HepG2 (cell line): ENCODE data around the gene IL6R. TPM values are rescaled to one million over a fixed set of nuclear protein-coding genes. Genes with fewer than 3 reads are reported as not detected.

ENCODE experiments used
- ATAC-seq: fragments of 200-7000 bp; cut with Tn5 transposase; 3 replicates; pipeline ENCODE4 v1.9.1; 2020; ENCODE audit warnings: mild to moderate bottlenecking, moderate library complexity
- BruUV-seq: library from RNA; stranded (reverse); fragments of 400-500 nt; replicated peaks from 2 replicates; lab custom pipeline; 2021; lab: Mats Ljungman, UMichigan
- CTCF ChIA-PET: fragments of 300-600 bp; formaldehyde crosslinking; extraction: SDS; loops from one replicate; lab custom pipeline; 2021; ENCODE audit warnings: low total read pairs, inconsistent platforms, low intra/inter-chr PET ratio; lab: Yijun Ruan, JAX
- POLR2A ChIA-PET: fragments of 350-600 bp; sonication (Branson Sonifier 250); formaldehyde crosslinking; loops from one replicate; lab custom pipeline; 2020; ENCODE audit warnings: antibody characterized with exemption, inconsistent platforms; lab: Yijun Ruan, JAX
- DNase-seq: peaks from one replicate; pipeline ENCODE4 v3.0.0-alpha.2; 2015; ENCODE audit warnings: low spot score
- FAIRE-seq: peaks from 3 replicates; lab custom pipeline; 2011; peaks lifted over from hg19 to GRCh38; lab: Jason Lieb, UNC
- H2AFZ ChIP-seq: one replicate; pipeline ENCODE4 v1.6.1; 2011; ENCODE audit warnings: low read length, inconsistent platforms
- H3K27ac ChIP-seq: fragments of 300-600 bp; 3 replicates; pipeline ENCODE4 v1.8.0; 2011; ENCODE audit warnings: mixed run types, mild to moderate bottlenecking, mixed read lengths, low read length, inconsistent platforms; ENCODE audit not compliant: insufficient read depth; ENCODE audit errors: extremely low read length
- H3K27me3 ChIP-seq, 2 experiments: fragments of 200-600 bp in 1 of 2; 2 replicates in 1 of 2; 3 replicates in 1 of 2; pipeline versions ENCODE4 v1.6.0 to v1.8.0; 2011; ENCODE audit warnings: low read length in 2 of 2, mild to moderate bottlenecking in 2 of 2, moderate library complexity in 2 of 2, inconsistent platforms in 1 of 2; ENCODE audit not compliant: insufficient read depth in 2 of 2, control insufficient read depth in 1 of 2
- H3K36me3 ChIP-seq, 2 experiments: fragments of 200-600 bp in 1 of 2; replicated peaks in 1 of 2; 2 replicates in 1 of 2; 3 replicates in 1 of 2; pipeline versions ENCODE4 v1.5.1 to v1.8.0; 2011; ENCODE audit warnings: low read length in 2 of 2, inconsistent platforms in 1 of 2; ENCODE audit not compliant: insufficient read depth in 2 of 2, control insufficient read depth in 1 of 2
- H3K4me1 ChIP-seq: 2 replicates; pipeline ENCODE4 v1.5.1; 2012; ENCODE audit warnings: low read length, inconsistent platforms; ENCODE audit not compliant: insufficient read depth
- H3K4me2 ChIP-seq: 2 replicates; pipeline ENCODE4 v1.6.0; 2011; ENCODE audit warnings: low read depth, low read length, inconsistent platforms
- H3K4me3 ChIP-seq, 3 experiments: fragments of 200-600 bp in 1 of 3; sonication (generic), shearing (Covaris generic) in 1 of 3; replicated peaks in 1 of 3; 2 replicates each; pipeline ENCODE4 v1.5.1; 2011 to 2016; ENCODE audit warnings: low read length in 3 of 3, inconsistent platforms in 2 of 3, low read depth in 2 of 3, mild to moderate bottlenecking in 2 of 3, control low read depth in 1 of 3, mixed read lengths in 1 of 3; ENCODE audit not compliant: insufficient read depth in 1 of 3
- H3K79me2 ChIP-seq: one replicate; pipeline ENCODE4 v1.6.1; 2011; ENCODE audit warnings: low read length, inconsistent platforms; ENCODE audit not compliant: insufficient read depth
- H3K9ac ChIP-seq: 2 replicates; pipeline ENCODE4 v1.6.0; 2011; ENCODE audit warnings: mild to moderate bottlenecking, low read depth, low read length, inconsistent platforms; ENCODE audit not compliant: insufficient read depth
- H3K9me3 ChIP-seq: 2 replicates; pipeline ENCODE4 v1.5.1; 2012; ENCODE audit warnings: mild to moderate bottlenecking, low read length
- H4K20me1 ChIP-seq: 2 replicates; pipeline ENCODE4 v1.6.0; 2011; ENCODE audit warnings: inconsistent platforms, mild to moderate bottlenecking, low read length, moderate library complexity; ENCODE audit not compliant: insufficient read depth
- ARID2 ChIP-seq: sonication (generic); formaldehyde crosslinking; IDR thresholded peaks from 2 replicates; pipeline ENCODE4 v1.8.1; 2022; ENCODE audit warnings: mild to moderate bottlenecking, missing genetic modification reagents, borderline replicate concordance
- ATAD3A ChIP-seq: sonication (generic); formaldehyde crosslinking; IDR thresholded peaks from 2 replicates; pipeline ENCODE4 v1.4.0; 2020; ENCODE audit warnings: missing genetic modification reagents
- CBX1 ChIP-seq: IDR thresholded peaks from one replicate; pipeline ENCODE4 v1.6.1; 2016; ENCODE audit warnings: antibody characterized with exemption, low read depth
- MAZ ChIP-seq, 2 experiments: sonication (generic) in 1 of 2; formaldehyde crosslinking in 1 of 2; IDR thresholded peaks; 2 replicates each; pipeline versions ENCODE4 v1.5.0 to v1.6.1; 2012 to 2020; ENCODE audit warnings: low read depth in 2 of 2, mild to moderate bottlenecking in 2 of 2, borderline replicate concordance in 1 of 2, improper control_type of control experiment in 1 of 2, low read length in 1 of 2, missing genetic modification reagents in 1 of 2, moderate library complexity in 1 of 2
- PHB2 ChIP-seq: fragments of 450-650 bp; IDR thresholded peaks from 2 replicates; pipeline ENCODE4 v1.6.1; 2018; ENCODE audit not compliant: partially characterized antibody
- PRPF4 ChIP-seq: fragments of 200-400 bp; formaldehyde crosslinking; IDR thresholded peaks from 2 replicates; pipeline ENCODE4 v1.6.1; 2016; ENCODE audit warnings: low read length, low read depth; ENCODE audit not compliant: poor library complexity, severe bottlenecking
- REXO4 ChIP-seq: sonication (generic); formaldehyde crosslinking; IDR thresholded peaks from 2 replicates; pipeline ENCODE4 v1.8.0; 2022; ENCODE audit warnings: missing genetic modification reagents, mild to moderate bottlenecking, borderline replicate concordance
- SNAI1 ChIP-seq: sonication (generic); formaldehyde crosslinking; IDR thresholded peaks from 2 replicates; pipeline ENCODE4 v1.5.0; 2020; ENCODE audit warnings: mild to moderate bottlenecking, missing genetic modification reagents, borderline replicate concordance
- ZNF12 ChIP-seq: sonication (generic); formaldehyde crosslinking; IDR thresholded peaks from 2 replicates; pipeline ENCODE4 v1.5.0; 2020; ENCODE audit warnings: missing genetic modification reagents
- ZNF546 ChIP-seq: sonication (generic); formaldehyde crosslinking; conservative IDR thresholded peaks from 2 replicates; pipeline ENCODE4 v1.8.1; 2023; ENCODE audit warnings: mild to moderate bottlenecking, missing genetic modification reagents
- ZNF879 ChIP-seq: sonication (generic); formaldehyde crosslinking; IDR thresholded peaks from 2 replicates; pipeline ENCODE4 v1.8.1; 2023; ENCODE audit warnings: missing genetic modification reagents
- WGBS: methylation state at CpG from one replicate; pipeline ENCODE4 v1.1.6; 2017; ENCODE audit warnings: low lambda C conversion rate; 5-methylcytosine and 5-hydroxymethylcytosine counted together
- in situ Hi-C: cut with HindIII; loops from 2 replicates; pipeline ENCODE4 v1.10.0; 2017; ENCODE audit warnings: low pct_unique_long_range_greater_than_20kb; ENCODE audit not compliant: extremely low pct_ligation_motif_present
- intact Hi-C: fragments of 100-400 bp; cut with micrococcal nuclease; formaldehyde crosslinking; loops from one replicate; pipeline ENCODE4 v1.10.0; 2022; ENCODE audit not compliant: unreplicated experiment
- polyA plus RNA-seq, 8 experiments: library from polyadenylated mRNA; depleted of rRNA in 3 of 8; stranded (reverse) in 7 of 8; unstranded in 1 of 8; fragments of >200 nt; fragmentation: Illumina TruSeq in 4 of 8; extraction: Trizol in 4 of 8; gene quantifications; 2 replicates each; pipeline versions ENCODE4 v1.2.1 to v1.2.3, GENCODE V29; 2011 to 2016; ENCODE audit warnings: low read depth in 4 of 8, missing spikeins in 1 of 8, mixed read lengths in 1 of 8; ENCODE audit not compliant: insufficient read depth in 1 of 8
- total RNA-seq, 5 experiments: library from RNA; depleted of rRNA; stranded (reverse); fragments of >200 nt; fragmentation: Illumina TruSeq; extraction: Trizol; gene quantifications; 2 replicates each; pipeline ENCODE4 v1.2.3, GENCODE V29; 2016; ENCODE audit warnings: low read depth in 1 of 5
- TF ChIP-seq, protein P1 (sequence below): sonication (generic); formaldehyde crosslinking; IDR thresholded peaks from 2 replicates; pipeline ENCODE4 v1.5.0; 2020; ENCODE audit warnings: mild to moderate bottlenecking, missing genetic modification reagents
- TF ChIP-seq, protein P2 (sequence below): sonication (generic); formaldehyde crosslinking; IDR thresholded peaks from 2 replicates; pipeline ENCODE4 v1.5.0; 2020; ENCODE audit warnings: mild to moderate bottlenecking, missing genetic modification reagents

The IL6R gene
- total and polyA plus RNA-seq, 2 of the 13 experiments (the other 11 are each of a cell fraction or from before 2014, with no cell fraction given), result 5.0 to 24.5 TPM

DNA sequence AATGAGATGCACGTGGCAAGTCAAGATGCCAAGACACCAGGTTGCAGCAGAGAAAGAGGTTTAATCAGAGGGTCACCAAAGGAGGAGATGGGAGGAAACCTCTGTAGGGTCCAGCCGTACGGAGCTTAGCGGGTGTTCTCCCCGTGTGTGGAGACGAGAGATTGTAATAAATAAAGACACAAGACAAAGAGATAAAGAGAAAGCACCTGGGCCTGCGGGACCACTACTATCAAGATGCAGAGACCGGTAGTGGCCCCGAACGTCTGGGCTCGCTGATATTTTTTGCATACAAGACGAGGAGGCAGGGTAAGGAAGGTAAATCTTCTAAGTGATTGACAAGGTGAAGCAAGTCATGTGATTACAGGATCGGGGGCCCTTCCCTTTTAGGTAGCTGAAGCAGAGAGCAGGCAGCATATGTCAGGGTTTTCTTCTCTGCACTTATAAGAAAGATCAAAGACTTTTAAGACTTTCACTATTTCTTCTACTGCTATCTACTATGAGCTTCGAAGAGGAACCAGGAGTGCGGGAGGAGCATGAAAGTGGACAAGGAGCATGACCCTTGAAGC, 55.6 kb downstream of the IL6R start:
- H3K36me3 ChIP-seq, result no peaks in the 10 kb centered on the region
- intact Hi-C loops, result no loop called here
- FAIRE-seq (no peak), ATAC-seq (no peak), DNase-seq (no peak)
- CTCF ChIA-PET, result no interaction called here
- POLR2A ChIA-PET, result no interaction called here
- no peaks in the 10 kb centered on the region for H3K9me3 ChIP-seq
- no peak overlapping the region for H3K4me2 ChIP-seq
- TF ChIP-seq PHB2 (no peak), MAZ (IDR thresholded peaks at IDR 0.05; ENCODE audit: borderline replicate concordance, low read depth, low read length) (no peak), MAZ (CRISPR knock-in tag; IDR thresholded peaks at IDR 0.05; ENCODE audit: low read depth) (no peak), ARID2 (CRISPR knock-in tag) (no peak), SNAI1 (no peak), ZNF879 (CRISPR knock-in tag) (no peak), ZNF12 (CRISPR knock-in tag) (no peak), PRPF4 (no peak), ZNF546 (CRISPR knock-in tag) (no peak), CBX1 (no peak), ATAD3A (CRISPR knock-in tag) (no peak), REXO4 (no peak)
- TF ChIP-seq, protein P1, sequence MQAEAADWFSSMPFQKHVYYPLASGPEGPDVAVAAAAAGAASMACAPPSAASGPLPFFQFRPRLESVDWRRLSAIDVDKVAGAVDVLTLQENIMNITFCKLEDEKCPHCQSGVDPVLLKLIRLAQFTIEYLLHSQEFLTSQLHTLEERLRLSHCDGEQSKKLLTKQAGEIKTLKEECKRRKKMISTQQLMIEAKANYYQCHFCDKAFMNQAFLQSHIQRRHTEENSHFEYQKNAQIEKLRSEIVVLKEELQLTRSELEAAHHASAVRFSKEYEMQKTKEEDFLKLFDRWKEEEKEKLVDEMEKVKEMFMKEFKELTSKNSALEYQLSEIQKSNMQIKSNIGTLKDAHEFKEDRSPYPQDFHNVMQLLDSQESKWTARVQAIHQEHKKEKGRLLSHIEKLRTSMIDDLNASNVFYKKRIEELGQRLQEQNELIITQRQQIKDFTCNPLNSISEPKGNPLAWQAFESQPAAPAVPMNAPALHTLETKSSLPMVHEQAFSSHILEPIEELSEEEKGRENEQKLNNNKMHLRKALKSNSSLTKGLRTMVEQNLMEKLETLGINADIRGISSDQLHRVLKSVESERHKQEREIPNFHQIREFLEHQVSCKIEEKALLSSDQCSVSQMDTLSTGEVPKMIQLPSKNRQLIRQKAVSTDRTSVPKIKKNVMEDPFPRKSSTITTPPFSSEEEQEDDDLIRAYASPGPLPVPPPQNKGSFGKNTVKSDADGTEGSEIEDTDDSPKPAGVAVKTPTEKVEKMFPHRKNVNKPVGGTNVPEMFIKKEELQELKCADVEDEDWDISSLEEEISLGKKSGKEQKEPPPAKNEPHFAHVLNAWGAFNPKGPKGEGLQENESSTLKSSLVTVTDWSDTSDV (CRISPR knock-in tag), result no peak
- TF ChIP-seq, protein P2, sequence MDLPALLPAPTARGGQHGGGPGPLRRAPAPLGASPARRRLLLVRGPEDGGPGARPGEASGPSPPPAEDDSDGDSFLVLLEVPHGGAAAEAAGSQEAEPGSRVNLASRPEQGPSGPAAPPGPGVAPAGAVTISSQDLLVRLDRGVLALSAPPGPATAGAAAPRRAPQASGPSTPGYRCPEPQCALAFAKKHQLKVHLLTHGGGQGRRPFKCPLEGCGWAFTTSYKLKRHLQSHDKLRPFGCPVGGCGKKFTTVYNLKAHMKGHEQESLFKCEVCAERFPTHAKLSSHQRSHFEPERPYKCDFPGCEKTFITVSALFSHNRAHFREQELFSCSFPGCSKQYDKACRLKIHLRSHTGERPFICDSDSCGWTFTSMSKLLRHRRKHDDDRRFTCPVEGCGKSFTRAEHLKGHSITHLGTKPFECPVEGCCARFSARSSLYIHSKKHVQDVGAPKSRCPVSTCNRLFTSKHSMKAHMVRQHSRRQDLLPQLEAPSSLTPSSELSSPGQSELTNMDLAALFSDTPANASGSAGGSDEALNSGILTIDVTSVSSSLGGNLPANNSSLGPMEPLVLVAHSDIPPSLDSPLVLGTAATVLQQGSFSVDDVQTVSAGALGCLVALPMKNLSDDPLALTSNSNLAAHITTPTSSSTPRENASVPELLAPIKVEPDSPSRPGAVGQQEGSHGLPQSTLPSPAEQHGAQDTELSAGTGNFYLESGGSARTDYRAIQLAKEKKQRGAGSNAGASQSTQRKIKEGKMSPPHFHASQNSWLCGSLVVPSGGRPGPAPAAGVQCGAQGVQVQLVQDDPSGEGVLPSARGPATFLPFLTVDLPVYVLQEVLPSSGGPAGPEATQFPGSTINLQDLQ (CRISPR knock-in tag), result no peak
- H2AFZ ChIP-seq, result no peak overlapping the region
- H3K9ac ChIP-seq, result no peak overlapping the region
- H3K79me2 ChIP-seq, result no peaks in the 10 kb centered on the region
- no peaks in the 10 kb centered on the region for H4K20me1 ChIP-seq
- BruUV-seq, result no TSS peak
- no peak overlapping the region for H3K27ac ChIP-seq
- in situ Hi-C loops, result no loop called here
- no peaks in the 10 kb centered on the region for H3K27me3 ChIP-seq
- WGBS, result 86% methylated on average over 15 of the region's 15 CpGs
- no peak overlapping the region for H3K4me3 ChIP-seq
- no peaks in the 10 kb centered on the region for H3K4me1 ChIP-seq
